ENCODE measurements around the gene HDAC9.

Gene HDAC9

GRCh38 chr7:18753972-18754610 is 258.5 kb downstream of the HDAC9 start:
- no peak for DNase-seq

DNA sequence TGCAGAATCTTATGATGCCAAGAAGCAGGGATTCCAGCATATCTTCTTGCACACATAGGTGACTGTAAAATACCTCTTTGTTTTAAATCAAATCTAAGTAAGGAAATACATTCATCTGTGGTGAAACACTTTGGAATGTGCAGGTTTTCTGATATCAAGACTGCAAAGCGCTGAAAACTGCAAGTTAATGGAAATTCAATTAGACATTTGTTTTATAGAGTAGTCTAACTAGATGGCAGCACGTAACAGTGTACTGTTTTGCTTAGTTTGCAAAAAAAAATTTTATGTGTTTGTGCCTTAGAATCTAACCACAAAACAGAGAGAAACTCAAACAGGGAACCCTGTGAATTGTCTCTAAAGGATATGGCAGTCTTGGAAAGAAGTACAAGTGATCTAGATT is 259.2 kb downstream of the HDAC9 start:
- no peak for DNase-seq

GRCh38 chr7:18755793-18756192 is 260.2 kb downstream of the HDAC9 start:
- no peak for DNase-seq

GRCh38 chr7:18756378-18757050 is 261.0 kb downstream of the HDAC9 start:
- DNase-seq = no peak

GRCh38 chr7:18760046-18760445 is 264.5 kb downstream of the HDAC9 start:
- no peak for DNase-seq

DNA sequence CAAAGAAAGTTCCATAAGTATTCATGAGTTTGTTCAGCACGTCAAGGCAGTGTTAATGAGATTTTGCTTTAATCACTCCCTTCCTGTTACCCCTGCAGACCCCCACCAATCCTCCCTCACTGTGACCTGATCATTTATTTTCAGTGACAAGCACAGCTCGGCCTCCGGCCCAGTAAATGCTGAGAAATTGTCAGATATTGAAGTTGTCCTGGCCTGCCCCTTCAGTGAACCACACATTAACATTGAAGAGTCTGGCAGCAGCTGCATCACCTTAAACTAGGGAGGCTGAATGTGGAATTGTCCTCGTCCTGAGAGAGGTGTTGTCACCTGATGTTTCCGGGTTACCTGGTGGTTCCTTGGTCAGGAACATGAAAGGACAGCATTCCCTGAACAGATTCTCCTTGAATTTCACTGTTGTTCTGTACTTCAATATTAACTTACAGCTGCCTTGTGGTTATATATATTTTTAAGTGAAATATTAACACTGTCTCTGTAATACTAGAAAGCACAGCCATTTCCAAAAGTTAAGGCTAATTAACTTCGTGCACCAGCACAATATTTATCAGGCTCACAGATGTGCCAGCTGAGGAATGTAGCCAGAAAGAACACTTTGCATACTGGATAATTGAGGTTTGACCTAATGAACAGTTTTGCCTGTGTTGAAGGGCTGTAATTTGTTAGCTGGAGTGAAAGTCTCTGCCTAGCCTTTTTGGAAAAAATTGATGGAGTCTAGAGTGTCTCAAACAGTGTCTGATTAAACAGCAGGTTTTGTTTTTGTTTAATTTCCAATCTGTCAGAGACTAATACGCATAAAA is 265.3 kb downstream of the HDAC9 start:
- no peak for DNase-seq

DNA sequence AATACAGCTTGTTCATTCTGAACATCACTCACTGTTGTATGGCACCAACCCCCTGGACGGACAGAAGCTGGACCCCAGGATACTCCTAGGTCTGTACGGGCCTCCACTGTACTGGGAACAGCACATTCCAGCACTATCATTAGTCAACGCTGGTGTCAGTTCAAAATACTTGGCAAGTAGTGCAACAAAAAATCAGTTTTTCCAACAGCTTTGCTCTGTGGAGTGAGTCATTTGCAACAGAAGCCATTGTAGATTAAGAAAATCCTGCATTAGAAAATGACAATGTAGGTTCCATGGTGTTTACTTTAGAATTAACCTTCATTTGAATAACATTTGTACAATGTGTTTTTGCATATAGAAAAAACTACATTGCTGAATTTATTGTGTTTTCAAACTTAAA is 266.6 kb downstream of the HDAC9 start:
- DNase-seq = no peak

DNA sequence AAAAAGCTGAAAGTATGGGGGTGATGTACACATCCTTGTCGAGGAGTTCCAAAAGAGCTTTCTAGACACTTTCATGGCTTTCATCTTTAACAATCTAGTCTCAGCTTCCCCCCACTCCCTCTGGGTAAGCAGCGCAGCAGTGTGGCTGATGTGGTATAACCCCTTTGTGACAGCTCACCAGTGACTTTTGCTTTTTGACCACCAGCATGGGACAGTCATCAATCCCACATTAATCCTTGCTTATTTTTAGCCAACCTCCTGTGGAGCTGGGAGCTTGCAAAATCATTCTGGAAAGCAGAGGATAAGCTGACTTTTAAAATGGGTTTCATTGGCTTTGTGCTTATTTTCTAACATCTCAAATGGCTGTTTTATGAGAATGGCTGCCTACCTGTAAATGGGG is 272.7 kb downstream of the HDAC9 start:
- DNase-seq = no peak

GRCh38 chr7:18770154-18770811 is 274.7 kb downstream of the HDAC9 start:
- no peak for DNase-seq

DNA sequence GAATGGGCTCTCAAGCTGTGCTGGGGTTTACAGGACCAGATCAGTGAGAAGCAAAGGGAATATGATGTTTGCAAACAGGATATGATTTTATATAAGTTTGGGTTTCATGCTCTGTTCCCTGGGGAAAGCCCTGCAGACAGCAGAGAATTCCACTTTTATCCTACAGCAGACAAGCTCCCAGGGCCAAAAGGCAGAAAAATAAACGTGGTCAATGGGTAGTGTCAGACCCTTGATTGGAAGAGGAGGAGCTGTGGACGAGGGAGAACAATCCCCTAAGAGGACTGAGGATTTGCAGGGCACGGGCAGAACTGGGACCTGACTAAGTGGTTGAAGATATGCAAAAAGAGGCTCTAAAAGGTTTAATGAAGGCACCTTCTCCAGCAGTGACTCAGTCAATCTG is 275.3 kb downstream of the HDAC9 start:
- DNase-seq = no peak

- no peak for DNase-seq
Measured at GRCh38 chr7:18771834-18772566, 276.5 kb downstream of the HDAC9 start.

GRCh38 chr7:18772567-18772965 is 277.0 kb downstream of the HDAC9 start:
- no peak for DNase-seq

GRCh38 chr7:18777314-18777713 is 281.8 kb downstream of the HDAC9 start:
- DNase-seq = no peak

DNA sequence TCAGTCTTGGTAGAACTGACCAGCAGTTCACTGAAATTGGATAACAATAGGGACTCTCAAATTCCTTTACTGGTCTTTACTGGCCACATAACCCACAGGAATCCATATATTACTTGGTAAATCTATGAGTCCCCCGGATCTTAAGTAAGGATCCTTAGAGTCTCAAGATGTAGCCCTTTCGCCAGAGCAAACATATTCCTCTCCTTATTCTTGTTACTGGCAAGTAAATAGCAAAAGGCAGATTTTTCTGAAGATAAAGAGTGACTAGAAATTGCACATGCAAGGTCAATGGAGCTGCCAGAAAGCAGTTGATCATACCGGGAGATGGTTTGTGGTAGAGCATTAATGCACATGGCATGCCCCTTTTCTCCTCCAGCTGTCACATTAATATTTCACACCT is 283.0 kb downstream of the HDAC9 start:
- DNase-seq = no peak

- no peak for DNase-seq
Measured at GRCh38 chr7:18780266-18780665, 284.7 kb downstream of the HDAC9 start.

DNA sequence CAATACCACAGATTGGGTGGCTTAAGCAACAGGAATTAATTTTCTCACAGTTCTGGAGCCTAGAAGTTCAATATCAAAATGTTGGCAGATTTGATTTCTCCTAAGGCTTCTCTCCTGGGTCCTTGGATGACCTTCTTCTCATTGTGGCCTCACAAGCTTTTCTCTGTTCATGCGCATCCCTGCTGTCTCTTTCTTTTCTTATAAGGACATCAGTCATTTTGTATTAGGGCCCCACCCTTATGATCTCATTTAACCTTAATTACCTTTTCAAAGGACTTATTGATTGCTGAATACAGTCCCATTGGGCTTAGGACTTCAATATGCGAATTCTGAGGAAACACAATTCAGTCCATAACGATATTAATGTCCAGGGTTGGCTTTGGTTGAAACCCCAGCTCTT is 285.4 kb downstream of the HDAC9 start:
- no peak for DNase-seq

DNA sequence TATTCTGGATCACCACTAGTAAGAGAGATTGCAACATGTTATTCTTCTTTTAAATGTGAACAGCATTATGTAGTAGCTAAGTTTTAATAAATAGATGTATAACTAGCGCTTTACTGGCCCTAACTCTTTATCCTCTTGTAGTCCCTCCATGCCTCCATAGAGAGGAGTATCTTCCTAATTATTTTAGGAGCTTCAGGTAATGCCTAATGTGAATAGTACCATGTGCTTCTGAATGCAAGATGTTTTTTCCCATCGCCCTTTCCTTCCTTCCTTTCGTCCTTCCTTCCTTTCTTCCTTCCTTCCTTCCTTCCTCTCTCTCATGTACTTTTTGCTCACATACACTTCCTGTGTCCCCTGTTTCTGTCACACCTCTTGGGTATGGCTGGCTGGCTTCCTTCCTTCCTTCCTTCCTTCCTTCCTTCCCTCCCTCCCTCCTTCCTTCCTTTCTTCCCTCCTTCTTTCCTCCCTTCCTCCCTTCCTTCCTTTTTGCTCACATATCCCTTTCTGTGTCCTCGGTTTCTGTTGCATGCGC is 290.7 kb downstream of the HDAC9 start:
- no peak for DNase-seq

DNA sequence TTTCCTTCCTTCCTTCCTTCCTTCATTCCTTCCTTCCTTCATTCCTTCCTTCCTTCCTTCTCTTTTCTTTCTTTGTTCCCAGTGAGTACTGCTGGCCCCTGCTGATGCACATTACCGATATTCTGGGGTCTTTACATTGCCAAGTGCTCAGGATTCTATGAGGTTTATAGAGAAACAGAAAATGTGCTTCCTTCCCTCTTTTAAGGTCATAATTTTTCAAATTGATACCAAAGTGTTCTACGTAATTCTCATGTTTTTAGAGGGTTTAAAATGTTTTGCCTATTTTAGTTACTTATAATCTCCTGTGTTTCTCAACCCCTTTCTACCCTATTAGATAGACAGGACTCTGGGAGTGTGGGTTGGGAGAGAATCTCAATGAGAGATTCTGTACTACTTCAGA is 291.2 kb downstream of the HDAC9 start:
- DNase-seq = no peak

DNA sequence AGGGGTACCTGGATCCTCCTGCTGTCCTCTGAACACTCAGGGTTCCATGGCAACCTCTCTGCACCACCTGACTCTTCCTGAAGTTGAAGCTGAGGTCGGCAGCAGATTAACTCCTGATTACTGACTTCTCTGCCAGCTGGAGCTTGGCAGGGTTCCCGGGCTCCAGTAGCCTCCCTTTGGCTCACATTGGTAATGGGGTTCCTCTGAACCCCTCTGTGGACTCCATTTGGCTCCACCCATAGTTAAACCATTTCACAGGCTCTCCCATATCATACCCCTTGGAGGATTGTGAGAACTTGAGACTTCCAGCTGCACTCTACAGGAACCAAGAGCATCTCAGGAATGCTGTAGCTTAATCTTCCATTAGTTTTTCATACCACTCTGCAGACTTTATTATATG is 292.5 kb downstream of the HDAC9 start:
- DNase-seq = no peak

DNA sequence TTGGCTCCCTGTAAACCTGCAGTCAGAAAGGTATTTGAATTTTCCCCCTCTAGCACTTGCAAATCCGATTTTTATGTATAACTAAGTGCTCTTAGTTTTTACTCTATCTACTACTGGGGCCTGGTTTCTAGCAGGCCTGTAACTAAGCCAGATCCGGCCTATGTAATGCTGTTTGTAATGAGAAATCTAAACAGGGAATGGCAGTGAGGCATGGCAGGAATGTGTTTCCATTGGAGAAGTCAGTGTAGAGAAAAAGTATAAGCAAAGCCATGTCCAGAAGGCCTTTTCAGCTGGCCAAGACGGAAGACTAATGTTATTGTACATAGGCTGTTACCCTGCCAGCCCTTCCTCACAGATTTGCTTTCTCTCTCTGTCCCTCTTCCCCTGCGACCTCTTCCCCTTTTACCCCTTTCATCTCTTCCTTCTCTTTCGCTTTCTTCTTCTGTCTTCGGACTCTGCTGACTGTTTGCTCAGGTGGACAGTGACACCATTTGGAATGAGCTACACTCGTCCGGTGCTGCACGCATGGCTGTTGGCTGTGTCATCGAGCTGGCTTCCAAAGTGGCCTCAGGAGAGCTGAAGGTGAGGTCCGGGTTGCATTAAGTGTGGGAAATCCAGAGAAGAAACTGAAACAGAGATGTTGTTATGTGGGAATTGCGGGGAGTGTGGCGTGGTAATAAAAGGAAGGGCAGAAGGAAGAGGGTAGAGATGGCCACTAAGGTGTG is 297.5 kb downstream of the HDAC9 start:
- no peak for DNase-seq

- DNase-seq = no peak
Measured at GRCh38 chr7:18796216-18796615, 300.7 kb downstream of the HDAC9 start.
